ENCODE data around the gene IL1R2. TPM values are rescaled to one million over a fixed set of nuclear protein-coding genes. Genes with fewer than 3 reads are reported as not detected.

The IL1R2 gene
- total and polyA plus RNA-seq, 2 of the 13 experiments (the other 11 are each of a cell fraction or from before 2014, with no cell fraction given), result 3.6 to 7.3 TPM

GRCh38 chr2:102064679-102065674, 73.2 kb downstream of the IL1R2 start:
- Histone ChIP-seq H3K4me3 (replicated peaks in 1 of 3; ENCODE audit: insufficient read depth in 1 of 3, low read depth in 2 of 3, low read length in 3 of 3) (peak overlapping the region in 1 of 3 experiments; percentile 7; a peak in 1 of 6 replicates), H4K20me1 (ENCODE audit: insufficient read depth, low read length) (no peaks in the 10 kb centered on the region), H3K4me1 (ENCODE audit: insufficient read depth, low read length) (peaks cover 82% of the 10 kb centered on the region), H3K9ac (ENCODE audit: insufficient read depth, low read depth, low read length) (peak overlapping the region; percentile 46), H3K27ac (ENCODE audit: extremely low read length, insufficient read depth, low read length) (peak overlapping the region; percentile 71), H3K4me2 (ENCODE audit: low read depth, low read length) (peak overlapping the region; percentile 41), H3K9me3 (ENCODE audit: low read length) (peaks cover 21% of the 10 kb centered on the region), H3K36me3 (replicated peaks in 1 of 2; ENCODE audit: control insufficient read depth in 1 of 2, insufficient read depth in 2 of 2, low read length in 2 of 2) (no peaks in the 10 kb centered on the region), H2AFZ (ENCODE audit: low read length) (no peak overlapping the region), H3K27me3 (ENCODE audit: control insufficient read depth in 1 of 2, insufficient read depth in 2 of 2, low read length in 2 of 2) (no peaks in the 10 kb centered on the region), H3K79me2 (ENCODE audit: insufficient read depth, low read length) (no peaks in the 10 kb centered on the region)
- POLR2A ChIA-PET, result interaction anchor here (0.6 to 2.4 kb wide), 13 partner anchors 8 to 175 kb away, joined by 3 to 28 read pairs (median 7); partner anchors contain the start of gene IL1R1
- intact Hi-C loops (cut with micrococcal nuclease; ENCODE audit: unreplicated experiment) (no loop called here), in situ Hi-C loops (cut with HindIII; ENCODE audit: extremely low pct_ligation_motif_present, low pct_unique_long_range_greater_than_20kb) (no loop called here)
- 79% methylated on average over 17 of the region's 17 CpGs for WGBS (ENCODE audit: low lambda C conversion rate)
- BruUV-seq (replicated peaks), result no TSS peak
- CTCF ChIA-PET (ENCODE audit: low intra/inter-chr PET ratio, low total read pairs), result no interaction called here
- DNase-seq (ENCODE audit: low spot score) (peak; percentile 86), FAIRE-seq (no peak), ATAC-seq (peak; percentile 63)
- TF ChIP-seq IKZF5 (CRISPR knock-in tag; IDR thresholded peaks at IDR 0.05) (0 out of 2 replicates have a peak, but pooled peaks have one; percentile 2), KDM3A (CRISPR knock-in tag; IDR thresholded peaks at IDR 0.05; ENCODE audit: low read depth) (peak; percentile 8; the same call in 1 of the 2 replicates), ZNF468 (CRISPR knock-in tag; IDR thresholded peaks at IDR 0.05) (0 out of 2 replicates have a peak, but pooled peaks have one; percentile 74), HMG20B (CRISPR knock-in tag; conservative IDR thresholded peaks at IDR 0.05) (no peak; the same call in 1 of the 2 replicates), IRF1 (CRISPR knock-in tag; IDR thresholded peaks at IDR 0.05; ENCODE audit: low read depth) (no peak), ZEB1 (IDR thresholded peaks at IDR 0.05; ENCODE audit: insufficient replicate concordance, low read depth) (no peak), BORCS8-MEF2B (CRISPR knock-in tag; IDR thresholded peaks at IDR 0.05) (no peak; the same call in 1 of the 2 replicates), PRDM10 (CRISPR knock-in tag; IDR thresholded peaks at IDR 0.05; ENCODE audit: low read depth) (no peak), GTF3A (CRISPR knock-in tag; conservative IDR thresholded peaks at IDR 0.05) (0 out of 2 replicates have a peak, but pooled peaks have one; percentile 32)
